ENCODE results near the gene ST3GAL2. TPM values are rescaled to one million over a fixed set of nuclear protein-coding genes. Genes with fewer than 3 reads are reported as not detected.

The ST3GAL2 gene
- total RNA-seq, 2 experiments from 2014 or later, result 16.7 to 17.3 TPM

- no peaks in the 10 kb centered on the region for H3K9me3 Mint-ChIP-seq
- H3K36me3 Mint-ChIP-seq, result peaks cover 10% of the 10 kb centered on the region
- DNase-seq, result no peak
- intact Hi-C loops (cut with micrococcal nuclease), result no loop called here
- CTCF ChIA-PET, result interaction anchor here (0.7 to 2.2 kb wide), 7 partner anchors 9 to 323 kb away, joined by 3 to 18 read pairs (median 4); partner anchors contain the start of gene DDX19B
- POLR2A ChIA-PET, result no interaction called here
- no peak overlapping the region for H3K27ac Mint-ChIP-seq
- no peaks in the 10 kb centered on the region for H3K4me1 Mint-ChIP-seq (ENCODE audit: low read depth)
- no peak overlapping the region for H3K4me3 Mint-ChIP-seq
- no peaks in the 10 kb centered on the region for H3K27me3 Mint-ChIP-seq
These were observed 107.8 kb downstream of the ST3GAL2 start for GRCh38 chr16:70331091-70331490.

Other genes with a start within 250 kb of the ST3GAL2 start
- 10 to 100 TPM; 22.3 to 24.5 TPM for gene EXOSC6, start 187.2 kb downstream of the ST3GAL2 start, total RNA-seq
- 100 to 1,000 TPM; 165 to 170 TPM for gene AARS1, start 149.6 kb downstream of the ST3GAL2 start, total RNA-seq
- gene DDX19B, start 139.9 kb downstream of the ST3GAL2 start, total RNA-seq, result 10 to 100 TPM; 31.2 to 36.6 TPM
- gene DDX19A, start 92.2 kb downstream of the ST3GAL2 start, total RNA-seq, result 10 to 100 TPM; 34.8 to 39.3 TPM
- gene FCSK, start 15.5 kb upstream of the ST3GAL2 start, total RNA-seq, result 10 to 100 TPM; 13.1 to 14.0 TPM
- gene COG4, start 84.5 kb upstream of the ST3GAL2 start, total RNA-seq, result 10 to 100 TPM; 35.9 to 40.2 TPM
- 100 to 1,000 TPM; 450 to 453 TPM for gene SF3B3, start 84.7 kb upstream of the ST3GAL2 start, total RNA-seq
- gene IL34, start 207.5 kb upstream of the ST3GAL2 start, total RNA-seq, result not detected
- 1 to 10 TPM in 1 of 2 experiments, under 1 TPM in 1; 0.29 to 1.1 TPM for gene MTSS2, start 247.0 kb upstream of the ST3GAL2 start, total RNA-seq